H9 (cell line): ENCODE measurements around the gene RGL2. TPM values are rescaled to one million over a fixed set of nuclear protein-coding genes. Genes with fewer than 3 reads are reported as not detected.

Experiments
- DNase-seq: peaks from one replicate; pipeline ENCODE4 v3.0.0-alpha.2; 2017
- H2AFZ ChIP-seq: one replicate; pipeline ENCODE4 v1.6.1; 2013; ENCODE audit warnings: mild to moderate bottlenecking, low read length, control low read depth, moderate library complexity
- H2AK5ac ChIP-seq: 2 replicates; pipeline ENCODE4 v1.6.1; 2013; ENCODE audit warnings: low read length, control low read depth, mixed read lengths; ENCODE audit not compliant: insufficient read length
- H2BK120ac ChIP-seq: one replicate; pipeline ENCODE4 v1.6.1; 2013; ENCODE audit warnings: low read depth, mild to moderate bottlenecking, low read length, control low read depth, inconsistent platforms; ENCODE audit not compliant: poor library complexity, severe bottlenecking
- H2BK12ac ChIP-seq: 2 replicates; pipeline ENCODE4 v1.6.1; 2013; ENCODE audit warnings: low read length, control low read depth, mixed read lengths, low read depth; ENCODE audit not compliant: insufficient read length
- H2BK15ac ChIP-seq: 2 replicates; pipeline ENCODE4 v1.6.1; 2013; ENCODE audit warnings: low read depth, low read length, control low read depth
- H2BK20ac ChIP-seq: one replicate; pipeline ENCODE4 v1.6.1; 2013; ENCODE audit warnings: low read depth, mild to moderate bottlenecking, low read length, control low read depth, inconsistent platforms; ENCODE audit not compliant: poor library complexity, severe bottlenecking
- H2BK5ac ChIP-seq: 2 replicates; pipeline ENCODE4 v1.6.1; 2013; ENCODE audit warnings: low read length, control low read depth, mixed read lengths; ENCODE audit not compliant: insufficient read length
- H3K14ac ChIP-seq: 2 replicates; pipeline ENCODE4 v1.6.1; 2013; ENCODE audit warnings: low read length, control low read depth; ENCODE audit not compliant: insufficient read depth
- H3K18ac ChIP-seq: 2 replicates; pipeline ENCODE4 v1.6.1; 2013; ENCODE audit warnings: low read depth, mild to moderate bottlenecking, mixed read lengths, low read length, control low read depth; ENCODE audit not compliant: insufficient read length
- H3K23ac ChIP-seq: 2 replicates; pipeline ENCODE4 v1.6.1; 2013; ENCODE audit warnings: low read length, control low read depth, mixed read lengths, low read depth; ENCODE audit not compliant: insufficient read length
- H3K23me2 ChIP-seq: 2 replicates; pipeline ENCODE4 v1.6.1; 2013; ENCODE audit warnings: low read depth, mild to moderate bottlenecking, mixed read lengths, low read length, control low read depth; ENCODE audit not compliant: insufficient read length, poor library complexity, severe bottlenecking
- H3K27ac ChIP-seq: 2 replicates; pipeline ENCODE4 v1.5.1; 2013; ENCODE audit warnings: low read length, control low read depth, mixed read lengths, low read depth; ENCODE audit not compliant: insufficient read length
- H3K27me3 ChIP-seq: 2 replicates; pipeline ENCODE4 v1.6.1; 2013; ENCODE audit warnings: low read length, control low read depth, inconsistent platforms; ENCODE audit not compliant: insufficient read depth
- H3K4ac ChIP-seq: 2 replicates; pipeline ENCODE4 v1.6.1; 2013; ENCODE audit warnings: low read depth, mild to moderate bottlenecking, control low read depth, inconsistent platforms, low read length, moderate library complexity
- H3K4me1 ChIP-seq: 2 replicates; pipeline ENCODE4 v1.6.1; 2013; ENCODE audit warnings: low read length, control low read depth, inconsistent platforms; ENCODE audit not compliant: insufficient read depth
- H3K4me2 ChIP-seq: 2 replicates; pipeline ENCODE4 v1.6.1; 2013; ENCODE audit warnings: low read length, control low read depth, mixed read lengths; ENCODE audit not compliant: insufficient read length, insufficient read depth
- H3K56ac ChIP-seq: 2 replicates; pipeline ENCODE4 v1.6.1; 2013; ENCODE audit warnings: low read depth, mild to moderate bottlenecking, mixed read lengths, low read length, control low read depth; ENCODE audit not compliant: insufficient read length
- H3K79me1 ChIP-seq: 2 replicates; pipeline ENCODE4 v1.6.1; 2013; ENCODE audit warnings: low read depth, mild to moderate bottlenecking, moderate library complexity, low read length, control low read depth, inconsistent platforms; ENCODE audit not compliant: insufficient read depth, poor library complexity, severe bottlenecking
- H3K79me2 ChIP-seq: 2 replicates; pipeline ENCODE4 v1.6.1; 2013; ENCODE audit warnings: low read length, control low read depth, inconsistent platforms; ENCODE audit not compliant: insufficient read depth
- H3K9ac ChIP-seq: 2 replicates; pipeline ENCODE4 v1.6.1; 2013; ENCODE audit warnings: low read length, control low read depth, mixed read lengths; ENCODE audit not compliant: insufficient read length; ENCODE audit errors: extremely low read depth
- H3K9me3 ChIP-seq: one replicate; pipeline ENCODE4 v1.6.1; 2013; ENCODE audit warnings: low read depth, low read length, inconsistent platforms; ENCODE audit not compliant: control insufficient read depth
- H3T11ph ChIP-seq: one replicate; pipeline ENCODE4 v1.6.1; 2013; ENCODE audit warnings: mild to moderate bottlenecking, low read length, control low read depth, inconsistent platforms
- H4K20me1 ChIP-seq: one replicate; pipeline ENCODE4 v1.6.1; 2013; ENCODE audit not compliant: control insufficient read depth, insufficient read length, insufficient read depth
- H4K5ac ChIP-seq: 2 replicates; pipeline ENCODE4 v1.6.1; 2013; ENCODE audit warnings: low read depth, mild to moderate bottlenecking, mixed read lengths, low read length, control low read depth; ENCODE audit not compliant: insufficient read length
- H4K8ac ChIP-seq: replicated peaks from 2 replicates; pipeline ENCODE4 v1.6.1; 2013; ENCODE audit warnings: low read length, control low read depth, mixed read lengths, low read depth; ENCODE audit not compliant: insufficient read length
- H4K91ac ChIP-seq: 2 replicates; pipeline ENCODE4 v1.6.1; 2013; ENCODE audit warnings: low read depth, mild to moderate bottlenecking, moderate library complexity, mixed read lengths, low read length, control low read depth; ENCODE audit not compliant: insufficient read length
- H3K27ac Mint-ChIP-seq, 3 experiments: 2 replicates in 2 of 3; 3 replicates in 1 of 3; pipeline ENCODE4 v1.8.0; 2020 to 2021; ENCODE audit warnings: mixed read lengths in 3 of 3, mild to moderate bottlenecking in 1 of 3, moderate library complexity in 1 of 3
- H3K27me3 Mint-ChIP-seq: 2 replicates; pipeline ENCODE4 v1.8.0; 2021; ENCODE audit warnings: low read depth, mild to moderate bottlenecking, moderate library complexity, mixed read lengths
- H3K36me3 Mint-ChIP-seq, 3 experiments: 2 replicates in 2 of 3; 3 replicates in 1 of 3; pipeline ENCODE4 v1.8.0; 2020 to 2021; ENCODE audit warnings: low read depth in 3 of 3, mixed read lengths in 3 of 3; ENCODE audit not compliant: insufficient read depth in 1 of 3
- H3K4me1 Mint-ChIP-seq, 2 experiments: 2 replicates each; pipeline ENCODE4 v1.8.0; 2020; ENCODE audit warnings: mixed read lengths in 2 of 2
- H3K4me3 Mint-ChIP-seq, 2 experiments: 2 replicates in 1 of 2; 3 replicates in 1 of 2; pipeline ENCODE4 v1.8.0; 2020 to 2021; ENCODE audit warnings: mild to moderate bottlenecking in 2 of 2, mixed read lengths in 2 of 2, moderate library complexity in 1 of 2
- H3K9me3 Mint-ChIP-seq, 2 experiments: 2 replicates in 1 of 2; 3 replicates in 1 of 2; pipeline ENCODE4 v1.8.0; 2020; ENCODE audit warnings: mild to moderate bottlenecking in 2 of 2, mixed read lengths in 2 of 2, moderate library complexity in 1 of 2
- WGBS: extraction: QIAGEN DNeasy Blood & Tissue Kit; methylation state at CpG from one replicate; pipeline ENCODE4 v1.1.7; 2013; ENCODE audit warnings: missing lambda C conversion rate, low lambda C conversion rate, mixed read lengths; ENCODE audit not compliant: insufficient read length; ENCODE audit errors: extremely low coverage; 5-methylcytosine and 5-hydroxymethylcytosine counted together
- total RNA-seq: library from RNA; stranded (reverse); gene quantifications from 2 replicates; pipeline ENCODE4 v1.2.1, GENCODE V29; 2021
- TF ChIP-seq, protein P1 (sequence below): fragments of 200-600 bp; sonication (generic); conservative IDR thresholded peaks from 3 replicates; pipeline ENCODE4 v1.8.0; 2021; ENCODE audit warnings: antibody characterized with exemption, mild to moderate bottlenecking

The RGL2 gene
- total RNA-seq, 1 experiment from 2014 or later: 74.3 TPM

DNA sequence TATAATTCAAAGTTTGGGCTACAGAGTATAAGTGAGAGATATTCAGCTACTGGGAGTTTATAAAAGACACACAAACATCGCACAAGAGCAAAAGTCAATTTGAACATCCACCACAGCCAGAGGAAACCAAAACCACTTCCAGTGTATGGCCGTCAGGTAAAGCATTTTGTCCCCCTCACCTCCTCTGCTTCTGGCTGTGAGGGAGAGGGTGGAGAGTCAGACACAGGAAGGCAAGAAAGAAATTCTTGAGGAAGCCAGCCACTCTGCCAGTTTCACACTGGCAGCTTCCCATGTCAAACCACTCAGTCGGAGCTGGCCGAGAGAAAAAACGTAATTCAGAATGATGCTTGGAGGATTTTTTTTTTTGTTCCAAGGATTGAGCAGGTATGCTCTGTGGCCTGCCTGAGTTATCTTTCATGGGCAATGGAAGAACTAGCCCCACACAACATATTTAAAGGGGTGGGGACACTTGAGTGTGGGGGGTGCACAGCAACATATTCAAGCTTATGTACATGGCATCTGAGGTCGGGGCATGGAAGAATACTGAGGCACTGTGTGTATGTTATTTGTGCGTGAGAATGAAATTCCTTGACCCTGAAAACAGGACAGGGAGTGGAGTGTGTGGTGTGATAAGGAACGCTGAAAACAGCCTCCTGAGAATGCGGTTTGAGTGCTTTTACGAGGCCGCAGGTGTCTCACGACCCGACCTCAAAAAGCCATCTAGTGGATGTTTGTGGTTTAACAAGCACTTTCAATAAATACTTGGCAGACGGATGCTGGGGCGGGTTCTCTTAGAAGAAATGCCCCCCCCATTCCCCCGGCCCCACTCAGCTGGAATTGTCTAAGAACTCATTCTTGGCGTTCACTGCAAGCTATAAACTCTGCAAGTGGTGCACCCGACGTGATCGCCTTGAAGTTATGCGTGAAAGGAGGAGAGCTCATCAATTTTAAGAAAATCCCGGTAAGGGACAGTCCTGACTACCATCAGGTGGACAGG lies 46.3 kb upstream of the RGL2 start:
- Histone ChIP-seq H4K8ac (no peak overlapping the region), H3K23me2 (no peaks in the 10 kb centered on the region), H3K14ac (no peak overlapping the region), H3T11ph (no peak overlapping the region), H4K91ac (no peak overlapping the region), H3K56ac (no peak overlapping the region), H2BK15ac (no peak overlapping the region), H3K27ac (no peak overlapping the region), H2BK120ac (no peak overlapping the region), H2BK20ac (no peak overlapping the region), H3K18ac (no peak overlapping the region), H3K79me1 (no peaks in the 10 kb centered on the region), H3K4me2 (peak overlapping the region; percentile 24), H3K9ac (no peak overlapping the region), H2AFZ (no peak overlapping the region), H3K27me3 (no peaks in the 10 kb centered on the region), H4K20me1 (no peaks in the 10 kb centered on the region), H4K5ac (no peak overlapping the region), H3K4me1 (peaks cover 2% of the 10 kb centered on the region; the same call in 1 of the 2 replicates), H3K9me3 (no peaks in the 10 kb centered on the region), H3K4ac (no peak overlapping the region), H2BK5ac (no peak overlapping the region), H3K79me2 (no peaks in the 10 kb centered on the region), H2AK5ac (no peak overlapping the region), H2BK12ac (no peak overlapping the region), H3K23ac (no peak overlapping the region)
- TF ChIP-seq, protein P1, sequence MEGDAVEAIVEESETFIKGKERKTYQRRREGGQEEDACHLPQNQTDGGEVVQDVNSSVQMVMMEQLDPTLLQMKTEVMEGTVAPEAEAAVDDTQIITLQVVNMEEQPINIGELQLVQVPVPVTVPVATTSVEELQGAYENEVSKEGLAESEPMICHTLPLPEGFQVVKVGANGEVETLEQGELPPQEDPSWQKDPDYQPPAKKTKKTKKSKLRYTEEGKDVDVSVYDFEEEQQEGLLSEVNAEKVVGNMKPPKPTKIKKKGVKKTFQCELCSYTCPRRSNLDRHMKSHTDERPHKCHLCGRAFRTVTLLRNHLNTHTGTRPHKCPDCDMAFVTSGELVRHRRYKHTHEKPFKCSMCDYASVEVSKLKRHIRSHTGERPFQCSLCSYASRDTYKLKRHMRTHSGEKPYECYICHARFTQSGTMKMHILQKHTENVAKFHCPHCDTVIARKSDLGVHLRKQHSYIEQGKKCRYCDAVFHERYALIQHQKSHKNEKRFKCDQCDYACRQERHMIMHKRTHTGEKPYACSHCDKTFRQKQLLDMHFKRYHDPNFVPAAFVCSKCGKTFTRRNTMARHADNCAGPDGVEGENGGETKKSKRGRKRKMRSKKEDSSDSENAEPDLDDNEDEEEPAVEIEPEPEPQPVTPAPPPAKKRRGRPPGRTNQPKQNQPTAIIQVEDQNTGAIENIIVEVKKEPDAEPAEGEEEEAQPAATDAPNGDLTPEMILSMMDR: peak; percentile 72
- Mint-ChIP-seq H3K4me3 (peak overlapping the region; percentile 12 to 24; a peak in 4 of 5 replicates), H3K9me3 (no peaks in the 10 kb centered on the region), H3K27ac (no peak overlapping the region), H3K27me3 (peaks cover 3% of the 10 kb centered on the region), H3K36me3 (no peaks in the 10 kb centered on the region), H3K4me1 (peaks cover 21 to 24% of the 10 kb centered on the region in 2 experiments)
- WGBS: no CpG with 5 or more reads among the region's 22 CpGs
- DNase-seq: peak; percentile 63
